ENCODE measurements around the gene UBE2E1.
"Not testable (repeated sequence)": the region's sequence is repeated elsewhere in the genome, so short reads cannot be mapped to it uniquely, and the experiment has no call there.

The UBE2E1 gene

DNA sequence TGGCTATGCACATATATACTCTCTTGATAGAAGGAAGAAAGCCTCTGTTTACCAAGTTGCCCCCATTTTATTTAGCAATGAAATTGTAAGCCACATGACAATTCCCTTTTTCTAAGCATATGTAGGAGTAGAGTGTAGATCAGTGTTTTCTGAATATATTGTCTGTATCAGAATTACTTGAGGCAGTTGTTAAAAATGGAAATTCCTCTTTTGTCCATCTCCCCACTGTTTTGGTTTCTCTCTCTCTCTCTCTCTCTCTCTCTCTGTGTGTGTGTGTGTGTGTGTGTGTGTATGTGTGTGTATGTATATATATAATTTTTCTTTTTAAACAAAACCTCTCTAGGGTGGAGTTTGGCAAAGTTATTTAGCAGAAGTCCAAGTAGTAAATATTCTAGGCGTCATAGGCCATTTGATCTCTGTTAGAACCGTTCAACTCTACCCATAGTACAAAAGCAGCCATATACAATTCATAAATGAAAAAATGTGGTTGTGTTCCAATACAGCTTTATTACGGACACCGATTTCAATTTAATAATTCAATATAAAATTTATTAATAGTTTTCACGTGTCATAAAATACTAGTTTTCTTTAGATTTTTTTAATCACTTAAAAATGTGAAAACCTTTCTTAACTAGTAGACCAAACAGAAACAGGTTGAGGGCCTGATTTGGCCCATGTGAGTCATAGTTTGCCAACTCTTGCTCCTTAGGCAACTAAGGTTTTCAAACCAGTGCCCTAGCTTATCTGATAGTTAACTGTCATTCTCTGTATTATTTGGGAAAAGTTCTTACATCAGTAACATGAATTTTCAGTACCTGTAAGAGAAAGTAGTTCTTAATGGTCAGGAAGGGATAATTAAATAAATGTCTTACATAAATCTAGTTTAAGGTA lies 39.8 kb downstream of the UBE2E1 start:
- no peak for DNase-seq (ENCODE audit: low read depth)

- DNase-seq (ENCODE audit: low read depth) = not testable (repeated sequence)
Observed at GRCh38 chr3:23849462-23849861, 43.7 kb downstream of the UBE2E1 start.

- DNase-seq (ENCODE audit: low read depth) = no peak
Observed at GRCh38 chr3:23856286-23856685, 50.5 kb downstream of the UBE2E1 start.

- DNase-seq (ENCODE audit: low read depth) = no peak
Observed at GRCh38 chr3:23859012-23859743, 53.4 kb downstream of the UBE2E1 start.

DNA sequence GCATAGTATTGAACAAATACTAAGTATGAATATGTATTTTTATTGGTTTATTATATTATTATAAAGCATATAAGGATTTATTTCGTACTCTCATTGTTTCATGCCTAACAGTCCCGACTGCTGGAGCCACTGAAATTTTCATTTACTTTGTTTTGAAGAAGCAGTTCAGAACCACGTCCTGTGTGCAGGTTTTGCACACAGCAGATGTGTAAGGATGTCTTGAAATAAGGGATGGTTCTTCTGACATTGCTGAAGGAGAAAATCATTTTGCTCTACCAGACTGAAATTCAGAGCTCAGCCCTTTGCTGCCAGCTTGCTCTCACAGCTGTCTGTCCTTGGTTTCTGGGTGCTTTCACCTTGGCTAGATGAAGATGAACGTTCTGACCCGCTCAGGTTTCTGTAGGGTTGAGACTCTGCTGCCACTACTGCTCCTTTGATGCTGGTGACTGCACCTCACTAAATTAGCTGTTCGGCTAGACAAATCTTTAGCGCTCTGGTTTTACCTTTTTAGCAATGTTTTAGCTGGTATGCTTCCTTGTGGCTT lies 54.2 kb downstream of the UBE2E1 start:
- DNase-seq (ENCODE audit: low read depth) = no peak

- no peak for DNase-seq (ENCODE audit: low read depth)
Observed at GRCh38 chr3:23861689-23862088, 55.9 kb downstream of the UBE2E1 start.

DNA sequence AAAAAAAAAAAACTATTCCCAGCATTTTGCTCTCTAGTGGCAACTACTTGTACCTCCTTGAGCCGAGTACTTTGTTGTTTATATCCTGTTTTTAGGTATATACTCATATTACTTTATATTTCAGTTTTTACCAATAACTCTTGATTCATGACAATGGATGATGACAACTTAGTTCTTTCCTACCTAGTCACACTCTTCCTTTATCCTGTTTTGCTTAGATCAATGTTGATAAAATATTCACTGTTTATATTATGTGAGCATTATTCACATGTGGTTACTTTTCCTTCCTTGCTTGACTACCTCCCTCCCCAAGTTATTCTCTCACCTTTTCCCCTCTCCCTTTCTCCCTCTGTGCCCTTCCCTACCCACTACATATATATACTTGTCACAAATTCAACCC lies 57.3 kb downstream of the UBE2E1 start:
- no peak for DNase-seq (ENCODE audit: low read depth)

- DNase-seq (ENCODE audit: low read depth) = no peak
Observed at GRCh38 chr3:23864931-23865330, 59.2 kb downstream of the UBE2E1 start.

GRCh38 chr3:23865595-23866396 lies 60.0 kb downstream of the UBE2E1 start:
- no peak for DNase-seq (ENCODE audit: low read depth)

- DNase-seq (ENCODE audit: low read depth) = no peak
Observed at GRCh38 chr3:23867400-23867799, 61.6 kb downstream of the UBE2E1 start.

DNA sequence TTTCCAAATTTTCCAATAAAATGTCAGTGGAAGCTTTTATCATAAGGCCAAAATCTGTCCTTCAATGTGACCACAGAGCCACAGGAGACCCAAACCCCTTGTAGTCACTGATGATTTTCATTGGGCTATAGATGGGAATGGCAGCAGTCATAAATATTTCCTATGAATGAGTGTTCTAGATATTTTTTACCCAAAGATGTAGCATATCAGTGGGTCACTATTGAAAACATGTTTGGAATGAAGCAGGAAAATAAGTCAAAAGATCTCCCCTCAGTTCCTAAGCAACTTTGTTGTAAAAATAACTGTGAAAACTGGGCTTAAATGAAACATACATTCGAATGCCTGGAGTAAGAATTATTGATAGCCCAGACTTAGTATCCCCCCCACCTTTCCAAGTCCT lies 62.1 kb downstream of the UBE2E1 start:
- DNase-seq (ENCODE audit: low read depth) = no peak

- DNase-seq (ENCODE audit: low read depth) = no peak
Observed at GRCh38 chr3:23869977-23870662, 64.4 kb downstream of the UBE2E1 start.

- DNase-seq (ENCODE audit: low read depth) = not testable (repeated sequence)
Observed at GRCh38 chr3:23870663-23871043, 64.9 kb downstream of the UBE2E1 start.

DNA sequence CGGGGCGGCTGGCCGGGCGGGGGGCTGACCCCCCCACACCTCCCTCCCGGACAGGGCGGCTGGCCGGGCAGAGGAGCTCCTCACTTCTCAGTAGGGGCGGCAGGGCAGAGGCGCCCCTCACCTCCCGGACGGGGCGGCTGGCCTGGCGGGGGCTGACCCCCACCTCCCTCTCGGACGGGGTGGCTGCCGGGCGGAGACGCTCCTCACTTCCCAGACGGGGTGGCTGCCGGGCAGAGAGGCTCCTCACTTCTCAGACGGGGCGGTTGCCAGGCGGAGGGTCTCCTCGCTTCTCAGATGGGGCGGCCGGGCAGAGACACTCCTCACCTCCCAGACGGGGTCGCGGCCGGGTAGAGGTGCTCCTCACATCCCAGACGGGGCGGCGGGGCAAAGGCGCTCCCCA lies 65.6 kb downstream of the UBE2E1 start:
- not testable (repeated sequence) for DNase-seq (ENCODE audit: low read depth)

GRCh38 chr3:23872330-23872729 lies 66.6 kb downstream of the UBE2E1 start:
- no peak for DNase-seq (ENCODE audit: low read depth)

DNA sequence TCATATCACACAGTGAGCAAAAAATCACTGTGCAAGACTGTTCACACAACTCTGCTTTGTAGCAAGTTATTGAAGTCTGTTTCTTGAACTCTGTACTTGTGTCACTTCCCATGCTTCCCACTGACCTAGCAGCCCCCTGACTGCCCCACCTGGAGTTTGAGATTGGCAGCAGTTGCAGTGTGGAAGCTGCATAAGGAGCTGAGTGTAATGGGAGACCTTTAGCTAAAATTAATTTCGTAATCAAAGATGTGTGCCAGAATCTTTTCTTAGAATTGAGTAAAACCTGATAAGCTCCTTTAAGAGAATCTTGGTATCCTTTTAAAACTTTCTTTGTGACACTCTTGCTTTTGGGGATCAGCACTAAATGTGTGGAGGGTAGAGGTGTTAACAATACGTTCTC lies 68.2 kb downstream of the UBE2E1 start:
- DNase-seq (ENCODE audit: low read depth) = no peak

GRCh38 chr3:23874359-23875112 lies 68.8 kb downstream of the UBE2E1 start:
- DNase-seq (ENCODE audit: low read depth) = no peak

DNA sequence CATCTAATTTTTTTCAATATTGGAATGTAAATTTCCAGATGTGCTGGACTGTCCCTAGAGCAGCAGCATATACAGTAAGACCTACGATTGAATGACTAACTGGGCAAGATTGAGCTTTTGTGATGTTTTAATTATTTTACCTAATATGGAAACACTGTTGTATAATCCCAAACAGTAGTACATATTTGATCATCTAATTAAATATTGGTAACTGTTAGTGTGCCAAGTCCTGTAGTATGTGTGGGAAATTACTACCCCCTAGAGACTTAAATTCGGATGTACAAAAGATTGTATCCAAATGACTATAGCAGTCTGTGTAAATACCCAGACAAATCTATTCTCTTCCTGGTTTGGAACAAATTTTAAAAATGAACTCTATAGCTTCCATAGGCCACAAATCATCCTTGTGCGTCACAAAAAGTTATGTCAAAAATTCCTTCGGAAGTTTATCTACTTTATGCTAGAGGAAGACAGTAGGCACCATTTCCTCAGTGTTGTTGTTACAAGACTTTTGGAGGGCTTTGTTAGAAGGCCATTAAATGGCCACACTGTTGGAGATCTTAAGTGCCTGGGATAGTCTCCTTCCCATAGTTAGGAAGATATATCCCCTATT lies 69.5 kb downstream of the UBE2E1 start:
- DNase-seq (ENCODE audit: low read depth) = no peak

GRCh38 chr3:23876923-23877322 lies 71.2 kb downstream of the UBE2E1 start:
- no peak for DNase-seq (ENCODE audit: low read depth)

GRCh38 chr3:23877329-23877980 lies 71.7 kb downstream of the UBE2E1 start:
- no peak for DNase-seq (ENCODE audit: low read depth)
